Endothelial cell of umbilical vein (primary cell): Measurements from ENCODE around the gene ATP8A1.

Experiments used
- EZH2 ChIP-seq: IDR thresholded peaks from 2 replicates; pipeline ENCODE4 v1.6.1; 2012; ENCODE audit warnings: borderline replicate concordance, low read depth, mild to moderate bottlenecking, moderate library complexity, low read length, inconsistent platforms; ENCODE audit not compliant: severe bottlenecking
- GATA2 ChIP-seq: IDR thresholded peaks from 2 replicates; pipeline ENCODE4 v1.7.0; 2011; ENCODE audit warnings: low read depth, mild to moderate bottlenecking, moderate library complexity, mixed read lengths, low read length; ENCODE audit not compliant: insufficient read length, insufficient read depth
- JUN ChIP-seq: IDR thresholded peaks from 2 replicates; pipeline ENCODE4 v1.6.1; 2011; ENCODE audit warnings: borderline replicate concordance, low read depth; ENCODE audit not compliant: insufficient read length, insufficient read depth
- MAX ChIP-seq: IDR thresholded peaks from 2 replicates; pipeline ENCODE4 v1.6.1; 2011; ENCODE audit not compliant: insufficient read depth, insufficient read length
- POLR2A ChIP-seq: IDR thresholded peaks from 2 replicates; pipeline ENCODE4 v1.6.1; 2012; ENCODE audit warnings: low read depth, mild to moderate bottlenecking, control low read depth, low read length
- POLR2AphosphoS5 ChIP-seq: IDR thresholded peaks from 2 replicates; pipeline ENCODE4 v1.6.1; 2012; ENCODE audit warnings: low read depth, mild to moderate bottlenecking, control low read depth, low read length, moderate library complexity; ENCODE audit not compliant: insufficient read depth
- TF ChIP-seq, protein P1 (sequence below), 2 donors: IDR thresholded peaks; 1 replicate in 1 of 2; 2 replicates in 1 of 2; pipeline ENCODE4 v1.5.1; 2011; ENCODE audit warnings: low read length in 2 of 2, mild to moderate bottlenecking in 2 of 2, moderate library complexity in 2 of 2, control low read depth in 1 of 2, inconsistent platforms in 1 of 2, low read depth in 1 of 2; ENCODE audit not compliant: insufficient read depth in 1 of 2; ENCODE audit errors: extremely low read depth in 1 of 2

GRCh38 chr4:42566835-42567234 lies 90.1 kb downstream of the ATP8A1 start:
- TF ChIP-seq POLR2A, result no peak
- TF ChIP-seq, protein P1, sequence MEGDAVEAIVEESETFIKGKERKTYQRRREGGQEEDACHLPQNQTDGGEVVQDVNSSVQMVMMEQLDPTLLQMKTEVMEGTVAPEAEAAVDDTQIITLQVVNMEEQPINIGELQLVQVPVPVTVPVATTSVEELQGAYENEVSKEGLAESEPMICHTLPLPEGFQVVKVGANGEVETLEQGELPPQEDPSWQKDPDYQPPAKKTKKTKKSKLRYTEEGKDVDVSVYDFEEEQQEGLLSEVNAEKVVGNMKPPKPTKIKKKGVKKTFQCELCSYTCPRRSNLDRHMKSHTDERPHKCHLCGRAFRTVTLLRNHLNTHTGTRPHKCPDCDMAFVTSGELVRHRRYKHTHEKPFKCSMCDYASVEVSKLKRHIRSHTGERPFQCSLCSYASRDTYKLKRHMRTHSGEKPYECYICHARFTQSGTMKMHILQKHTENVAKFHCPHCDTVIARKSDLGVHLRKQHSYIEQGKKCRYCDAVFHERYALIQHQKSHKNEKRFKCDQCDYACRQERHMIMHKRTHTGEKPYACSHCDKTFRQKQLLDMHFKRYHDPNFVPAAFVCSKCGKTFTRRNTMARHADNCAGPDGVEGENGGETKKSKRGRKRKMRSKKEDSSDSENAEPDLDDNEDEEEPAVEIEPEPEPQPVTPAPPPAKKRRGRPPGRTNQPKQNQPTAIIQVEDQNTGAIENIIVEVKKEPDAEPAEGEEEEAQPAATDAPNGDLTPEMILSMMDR (IDR thresholded peaks at IDR 0.05; ENCODE audit: extremely low read depth in 1 of 2, insufficient read depth in 1 of 2, low read depth in 1 of 2, low read length in 2 of 2), result no peak
- no peak for TF ChIP-seq MAX
- TF ChIP-seq POLR2AphosphoS5, result no peak
- no peak for TF ChIP-seq EZH2
- no peak for TF ChIP-seq GATA2
- no peak for TF ChIP-seq JUN
